GM18507 (cell line): Measurements from ENCODE around the gene MGRN1.

Experiments
- DNase-seq: peaks from one replicate; pipeline ENCODE4 v3.0.0; 2011; ENCODE audit warnings: low read depth; ENCODE audit not compliant: insufficient read length; ENCODE audit errors: extremely low spot score
- FAIRE-seq: peaks from 2 replicates; lab custom pipeline; 2011; peaks lifted over from hg19 to GRCh38; lab: Jason Lieb, UNC

The MGRN1 gene

GRCh38 chr16:4624015-4624826, at the start of gene MGRN1:
Gene MGRN1, plus strand, starts transcription at chr16:4624826. Its CDS starts 135 bp downstream, at chr16:4624961.
- DNase-seq (peak; percentile 87), FAIRE-seq (peak; percentile 96)

- no peak for FAIRE-seq
- no peak for DNase-seq
These were observed 49.5 kb upstream of the MGRN1 start for GRCh38 chr16:4574919-4575705.

GRCh38 chr16:4576008-4576407, 48.6 kb upstream of the MGRN1 start:
- FAIRE-seq = no peak

DNA sequence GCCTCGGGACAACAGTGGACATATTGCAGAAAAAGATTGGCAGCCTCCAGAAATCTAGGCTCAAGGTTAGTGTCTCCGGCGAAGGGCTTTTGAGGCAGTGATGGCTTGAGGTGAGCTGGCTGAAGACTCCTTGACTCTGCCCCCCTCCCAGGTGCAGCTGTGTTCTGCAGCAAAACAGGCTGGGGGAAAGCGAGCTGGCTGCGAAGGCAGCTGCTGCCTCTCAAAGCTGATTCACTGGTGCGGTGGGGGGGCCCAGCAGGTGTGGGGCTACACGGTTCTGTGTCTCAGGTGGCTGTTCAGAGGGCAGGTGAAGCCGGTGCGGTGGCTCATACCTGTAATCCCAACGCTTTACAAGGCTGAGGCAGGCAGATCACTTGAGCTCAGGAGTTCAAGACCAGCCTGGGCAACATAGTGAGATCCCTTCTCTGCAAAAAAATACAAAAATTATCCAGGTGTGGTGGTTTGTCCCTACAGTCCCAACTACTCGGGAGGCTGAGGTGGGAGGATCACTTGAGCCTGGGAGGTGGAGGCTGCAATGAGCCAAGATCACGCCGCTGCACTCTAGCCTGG, 45.6 kb upstream of the MGRN1 start:
- DNase-seq (no peak), FAIRE-seq (no peak)

More at GRCh38 chr16:4576008-4576407, 48.6 kb upstream of the MGRN1 start:
- no peak for DNase-seq

DNA sequence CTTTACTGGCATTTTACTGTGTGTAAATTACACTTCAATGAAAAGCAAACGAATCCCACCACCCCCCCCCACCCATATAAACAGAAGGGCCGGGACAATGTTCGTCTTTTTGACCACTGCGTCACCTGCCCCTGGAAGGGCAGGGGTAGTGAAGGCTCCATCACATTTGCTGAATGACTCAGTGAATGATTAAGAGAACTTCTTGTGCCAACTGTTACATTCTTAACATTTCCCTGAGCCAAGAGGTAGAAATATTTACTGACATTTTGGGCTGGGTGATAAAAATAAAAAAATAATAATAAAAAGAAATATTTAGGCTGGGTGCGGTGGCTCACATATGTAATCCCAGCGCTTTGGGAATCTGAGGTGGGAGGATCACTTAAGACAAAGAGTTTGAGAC, 44.4 kb upstream of the MGRN1 start:
- DNase-seq (no peak), FAIRE-seq (no peak)

- no peak for DNase-seq
- FAIRE-seq = no peak
These were observed 40.7 kb upstream of the MGRN1 start for GRCh38 chr16:4583906-4584305.

DNA sequence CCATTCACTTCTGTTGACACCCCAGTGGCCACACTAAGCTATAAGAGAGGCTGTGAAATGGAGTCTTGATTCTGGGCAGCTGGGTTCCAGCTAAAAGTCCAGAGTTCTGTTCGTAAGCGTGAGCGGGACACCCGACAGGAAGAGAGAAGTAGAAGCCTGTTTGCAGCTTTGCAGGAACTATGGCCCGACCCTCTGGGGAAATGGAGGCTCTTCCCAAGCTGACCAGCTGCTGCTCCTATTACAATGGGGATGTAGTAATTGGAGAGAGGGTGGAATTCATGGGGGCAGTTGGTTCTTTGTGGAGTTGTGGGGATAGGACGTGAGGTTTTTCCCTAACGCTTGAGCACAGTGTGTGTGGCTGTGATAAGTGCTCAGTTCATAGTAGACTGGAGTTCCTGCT, 38.3 kb upstream of the MGRN1 start:
- FAIRE-seq = no peak
- DNase-seq = no peak

GRCh38 chr16:4588386-4588785, 36.2 kb upstream of the MGRN1 start:
- no peak for DNase-seq
- no peak for FAIRE-seq

GRCh38 chr16:4588961-4589360, 35.7 kb upstream of the MGRN1 start:
- no peak for FAIRE-seq
- no peak for DNase-seq

GRCh38 chr16:4591191-4591590, 33.4 kb upstream of the MGRN1 start:
- FAIRE-seq (no peak), DNase-seq (no peak)

GRCh38 chr16:4591706-4592470, 32.7 kb upstream of the MGRN1 start:
- FAIRE-seq (no peak), DNase-seq (no peak)

GRCh38 chr16:4593086-4593485, 31.5 kb upstream of the MGRN1 start:
- DNase-seq (no peak), FAIRE-seq (no peak)

- FAIRE-seq (no peak), DNase-seq (no peak)
These were observed 29.9 kb upstream of the MGRN1 start for GRCh38 chr16:4594433-4595410.

DNA sequence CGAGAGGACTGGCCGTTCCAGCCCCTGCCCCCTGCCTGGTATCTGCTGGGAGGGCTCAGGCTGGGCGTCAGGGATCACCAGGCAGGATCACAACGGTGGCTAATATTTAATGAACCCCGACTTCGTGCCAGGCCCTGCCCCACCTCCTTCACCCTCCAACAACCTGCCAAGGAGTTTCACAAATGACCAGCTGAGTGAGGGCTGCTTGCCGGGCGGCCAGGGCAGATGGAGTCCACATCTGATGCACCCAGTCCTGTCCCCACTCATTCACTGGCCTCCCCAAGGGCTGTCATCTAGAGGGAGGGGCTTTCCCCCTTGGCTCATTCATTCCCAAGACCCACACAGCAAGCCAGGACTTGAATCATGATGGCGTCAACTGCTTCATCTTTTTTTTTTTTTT, 27.5 kb upstream of the MGRN1 start:
- FAIRE-seq (no peak), DNase-seq (no peak)

DNA sequence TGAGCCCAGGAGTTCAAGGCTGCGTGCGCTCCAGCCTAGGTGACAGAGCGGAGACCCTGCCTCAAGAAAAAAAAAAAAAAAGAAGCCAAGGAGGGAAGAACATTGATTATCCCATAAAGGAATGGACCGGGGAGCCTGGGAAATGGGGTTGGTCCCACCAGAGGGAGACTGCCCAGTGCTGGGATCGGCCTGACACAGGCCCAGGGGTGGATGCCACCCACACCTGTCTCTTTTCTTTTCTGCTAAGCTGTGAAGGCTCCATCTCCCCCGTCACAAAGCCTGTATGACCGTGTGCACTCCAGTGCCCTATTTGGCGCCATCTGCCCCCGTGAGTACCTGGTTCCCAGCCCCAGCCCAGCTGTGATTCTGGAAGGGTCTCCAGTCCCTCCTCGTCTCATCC, 25.6 kb upstream of the MGRN1 start:
- FAIRE-seq (no peak), DNase-seq (no peak)

- FAIRE-seq = no peak
- no peak for DNase-seq
These were observed 25.1 kb upstream of the MGRN1 start for GRCh38 chr16:4599545-4599944.

- FAIRE-seq (no peak), DNase-seq (no peak)
These were observed 23.4 kb upstream of the MGRN1 start for GRCh38 chr16:4601036-4601863.

- FAIRE-seq (no peak), DNase-seq (no peak)
These were observed 22.8 kb upstream of the MGRN1 start for GRCh38 chr16:4601864-4602186.
